RPMI7951 (cell line): ENCODE measurements around the gene ZPR1. TPM values are rescaled to one million over a fixed set of nuclear protein-coding genes. Genes with fewer than 3 reads are reported as not detected.

Source experiments
- total RNA-seq: library from RNA; depleted of rRNA; stranded (reverse); fragments of >200 nt; shearing (Covaris generic); gene quantifications from 2 replicates; pipeline ENCODE4 v1.2.3, GENCODE V29; 2014; rRNA removed

ZPR1 gene
- total RNA-seq, 1 experiment from 2014 or later: 63.3 TPM

Other genes with a start within 250 kb of the ZPR1 start
- gene BUD13, start 15.0 kb downstream of the ZPR1 start, total RNA-seq: 19.5 and 23.2 TPM in 2 replicates
- gene APOA5, start 3.9 kb upstream of the ZPR1 start, total RNA-seq: not detected in 2 replicates
- not detected in 2 replicates for gene APOA4, start 35.3 kb upstream of the ZPR1 start, total RNA-seq
- gene APOC3, start 41.9 kb upstream of the ZPR1 start, total RNA-seq: not detected in 2 replicates
- gene APOA1, start 49.6 kb upstream of the ZPR1 start, total RNA-seq: 0.48 TPM in 1 of 2 replicates, not detected in the other